WTC11 (cell line): ENCODE data around the gene KITLG. TPM values are rescaled to one million over a fixed set of nuclear protein-coding genes. Genes with fewer than 3 reads are reported as not detected.

Experiments used
- ATAC-seq: fragments of 200-7000 bp; cut with Tn5 transposase; 2 replicates; pipeline ENCODE4 v1.10.0; 2021; ENCODE audit warnings: mild to moderate bottlenecking, moderate library complexity
- CTCF ChIA-PET: fragments of 300-600 bp; sonication (Branson Sonifier 250); formaldehyde crosslinking; loops from one replicate; lab custom pipeline; 2021; ENCODE audit warnings: antibody characterized with exemption; lab: Charles Lee
- POLR2A ChIA-PET: fragments of 350-600 bp; sonication (Branson Sonifier 250); formaldehyde crosslinking; loops from one replicate; lab custom pipeline; 2021; ENCODE audit warnings: antibody characterized with exemption; lab: Charles Lee
- DNase-seq: peaks from one replicate; pipeline ENCODE4 v3.0.0; 2021; ENCODE audit warnings: low spot score
- H3K27ac Mint-ChIP-seq: 2 replicates; pipeline ENCODE4 v1.8.0; 2021; ENCODE audit warnings: mixed read lengths
- H3K27me3 Mint-ChIP-seq: 2 replicates; pipeline ENCODE4 v1.8.0; 2021; ENCODE audit warnings: low read depth, mild to moderate bottlenecking, moderate library complexity, mixed read lengths
- H3K36me3 Mint-ChIP-seq: 2 replicates; pipeline ENCODE4 v1.8.0; 2021; ENCODE audit warnings: mixed read lengths
- H3K4me1 Mint-ChIP-seq: 2 replicates; pipeline ENCODE4 v1.8.0; 2022; ENCODE audit warnings: mixed read lengths
- H3K4me3 Mint-ChIP-seq: 2 replicates; pipeline ENCODE4 v1.8.0; 2021; ENCODE audit warnings: mild to moderate bottlenecking, moderate library complexity, mixed read lengths
- H3K9me3 Mint-ChIP-seq: 2 replicates; pipeline ENCODE4 v1.8.0; 2021; ENCODE audit warnings: mixed read lengths
- ETV6 ChIP-seq: sonication (generic); formaldehyde crosslinking; IDR thresholded peaks from 2 replicates; pipeline ENCODE4 v1.8.1; 2022; ENCODE audit warnings: mild to moderate bottlenecking, missing genetic modification reagents
- HMGA2 ChIP-seq: fragments of 250-450 bp; sonication (Bioruptor Pico); IDR thresholded peaks from 2 replicates; pipeline ENCODE4 v1.4.0; 2021; ENCODE audit warnings: mild to moderate bottlenecking, moderate library complexity
- KAT7 ChIP-seq: sonication (generic); formaldehyde crosslinking; IDR thresholded peaks from 2 replicates; pipeline ENCODE4 v1.8.1; 2023; ENCODE audit warnings: missing genetic modification reagents, mild to moderate bottlenecking, borderline replicate concordance
- OVOL2 ChIP-seq: fragments of 250-450 bp; sonication (Bioruptor Pico); IDR thresholded peaks from 2 replicates; pipeline ENCODE4 v1.9.0; 2021; ENCODE audit warnings: mild to moderate bottlenecking, borderline replicate concordance
- SMAD3 ChIP-seq: sonication (generic); formaldehyde crosslinking; IDR thresholded peaks from 2 replicates; pipeline ENCODE4 v1.8.0; 2022; ENCODE audit warnings: missing genetic modification reagents, mild to moderate bottlenecking, borderline replicate concordance
- SMAD4 ChIP-seq: sonication (generic); formaldehyde crosslinking; IDR thresholded peaks from 2 replicates; pipeline ENCODE4 v1.8.0; 2022; ENCODE audit warnings: mild to moderate bottlenecking, missing genetic modification reagents
- SP1 ChIP-seq: sonication (generic); formaldehyde crosslinking; conservative IDR thresholded peaks from 2 replicates; pipeline ENCODE4 v1.8.1; 2022; ENCODE audit warnings: missing genetic modification reagents
- TP53 ChIP-seq: sonication (generic); formaldehyde crosslinking; IDR thresholded peaks from 2 replicates; pipeline ENCODE4 v1.8.1; 2023; ENCODE audit warnings: mild to moderate bottlenecking, missing genetic modification reagents
- ZNF138 ChIP-seq: sonication (generic); formaldehyde crosslinking; conservative IDR thresholded peaks from 2 replicates; pipeline ENCODE4 v1.8.1; 2022; ENCODE audit warnings: mild to moderate bottlenecking, moderate library complexity, missing genetic modification reagents
- ZNF423 ChIP-seq: fragments of 250-450 bp; sonication (Bioruptor Pico); IDR thresholded peaks from 2 replicates; pipeline ENCODE4 v2.1.2; 2022; ENCODE audit warnings: mild to moderate bottlenecking, moderate library complexity
- total RNA-seq: library from RNA; stranded (reverse); gene quantifications from 3 replicates; pipeline ENCODE4 v1.2.3, GENCODE V29; 2021
- TF ChIP-seq, protein P1 (sequence below): sonication (generic); formaldehyde crosslinking; IDR thresholded peaks from 2 replicates; pipeline ENCODE4 v1.8.1; 2023; ENCODE audit warnings: mild to moderate bottlenecking, missing genetic modification reagents, borderline replicate concordance
- TF ChIP-seq, protein P2 (sequence below): sonication (generic); formaldehyde crosslinking; IDR thresholded peaks from 2 replicates; pipeline ENCODE4 v1.8.1; 2022; ENCODE audit warnings: mild to moderate bottlenecking, moderate library complexity, missing genetic modification reagents
- TF ChIP-seq, protein P3 (sequence below): sonication (generic); formaldehyde crosslinking; IDR thresholded peaks from 2 replicates; pipeline ENCODE4 v1.8.1; 2022; ENCODE audit warnings: low read depth, missing genetic modification reagents, borderline replicate concordance
- TF ChIP-seq, protein P4 (sequence below): fragments of 250-450 bp; sonication (Bioruptor Pico); IDR thresholded peaks from 2 replicates; pipeline ENCODE4 v1.9.0; 2021; ENCODE audit warnings: mild to moderate bottlenecking
- TF ChIP-seq, protein P5 (sequence below): sonication (generic); formaldehyde crosslinking; conservative IDR thresholded peaks from 2 replicates; pipeline ENCODE4 v1.8.1; 2023; ENCODE audit warnings: mild to moderate bottlenecking, low read depth, missing genetic modification reagents, moderate library complexity
- TF ChIP-seq, protein P6 (sequence below): fragments of 250-450 bp; sonication (Bioruptor Pico); IDR thresholded peaks from 2 replicates; pipeline ENCODE4 v1.9.0; 2021; ENCODE audit warnings: moderate library complexity, mild to moderate bottlenecking, inconsistent platforms, borderline replicate concordance
- TF ChIP-seq, protein P7 (sequence below): sonication (generic); formaldehyde crosslinking; IDR thresholded peaks from 2 replicates; pipeline ENCODE4 v1.8.1; 2022; ENCODE audit warnings: missing genetic modification reagents, borderline replicate concordance

Gene KITLG
- total RNA-seq, 1 experiment from 2014 or later, result 12.5 TPM

DNA sequence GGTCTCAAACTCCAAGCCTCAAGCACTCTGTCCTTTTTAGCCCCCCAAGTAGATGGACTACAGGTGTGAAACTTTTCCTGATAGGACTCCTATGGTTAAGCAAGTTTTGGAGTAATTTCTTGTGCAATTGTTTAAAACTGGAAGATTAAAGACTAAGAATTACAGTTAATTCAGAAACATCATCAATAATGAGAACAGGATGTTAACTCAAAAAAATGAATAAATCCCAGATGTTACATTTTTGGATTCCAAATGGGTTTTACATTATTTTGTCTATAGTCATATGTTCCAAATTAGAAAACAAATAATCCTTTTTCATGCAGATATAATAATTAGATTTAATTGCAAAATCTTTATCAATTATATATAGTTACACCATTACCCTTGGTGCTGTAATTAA lies 24.4 kb upstream of the KITLG start:
- TF ChIP-seq, protein P1, sequence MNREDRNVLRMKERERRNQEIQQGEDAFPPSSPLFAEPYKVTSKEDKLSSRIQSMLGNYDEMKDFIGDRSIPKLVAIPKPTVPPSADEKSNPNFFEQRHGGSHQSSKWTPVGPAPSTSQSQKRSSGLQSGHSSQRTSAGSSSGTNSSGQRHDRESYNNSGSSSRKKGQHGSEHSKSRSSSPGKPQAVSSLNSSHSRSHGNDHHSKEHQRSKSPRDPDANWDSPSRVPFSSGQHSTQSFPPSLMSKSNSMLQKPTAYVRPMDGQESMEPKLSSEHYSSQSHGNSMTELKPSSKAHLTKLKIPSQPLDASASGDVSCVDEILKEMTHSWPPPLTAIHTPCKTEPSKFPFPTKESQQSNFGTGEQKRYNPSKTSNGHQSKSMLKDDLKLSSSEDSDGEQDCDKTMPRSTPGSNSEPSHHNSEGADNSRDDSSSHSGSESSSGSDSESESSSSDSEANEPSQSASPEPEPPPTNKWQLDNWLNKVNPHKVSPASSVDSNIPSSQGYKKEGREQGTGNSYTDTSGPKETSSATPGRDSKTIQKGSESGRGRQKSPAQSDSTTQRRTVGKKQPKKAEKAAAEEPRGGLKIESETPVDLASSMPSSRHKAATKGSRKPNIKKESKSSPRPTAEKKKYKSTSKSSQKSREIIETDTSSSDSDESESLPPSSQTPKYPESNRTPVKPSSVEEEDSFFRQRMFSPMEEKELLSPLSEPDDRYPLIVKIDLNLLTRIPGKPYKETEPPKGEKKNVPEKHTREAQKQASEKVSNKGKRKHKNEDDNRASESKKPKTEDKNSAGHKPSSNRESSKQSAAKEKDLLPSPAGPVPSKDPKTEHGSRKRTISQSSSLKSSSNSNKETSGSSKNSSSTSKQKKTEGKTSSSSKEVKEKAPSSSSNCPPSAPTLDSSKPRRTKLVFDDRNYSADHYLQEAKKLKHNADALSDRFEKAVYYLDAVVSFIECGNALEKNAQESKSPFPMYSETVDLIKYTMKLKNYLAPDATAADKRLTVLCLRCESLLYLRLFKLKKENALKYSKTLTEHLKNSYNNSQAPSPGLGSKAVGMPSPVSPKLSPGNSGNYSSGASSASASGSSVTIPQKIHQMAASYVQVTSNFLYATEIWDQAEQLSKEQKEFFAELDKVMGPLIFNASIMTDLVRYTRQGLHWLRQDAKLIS (CRISPR knock-in tag), result no peak
- TF ChIP-seq, protein P2, sequence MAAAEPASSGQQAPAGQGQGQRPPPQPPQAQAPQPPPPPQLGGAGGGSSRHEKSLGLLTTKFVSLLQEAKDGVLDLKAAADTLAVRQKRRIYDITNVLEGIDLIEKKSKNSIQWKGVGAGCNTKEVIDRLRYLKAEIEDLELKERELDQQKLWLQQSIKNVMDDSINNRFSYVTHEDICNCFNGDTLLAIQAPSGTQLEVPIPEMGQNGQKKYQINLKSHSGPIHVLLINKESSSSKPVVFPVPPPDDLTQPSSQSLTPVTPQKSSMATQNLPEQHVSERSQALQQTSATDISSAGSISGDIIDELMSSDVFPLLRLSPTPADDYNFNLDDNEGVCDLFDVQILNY, result no peak
- TF ChIP-seq SP1 (CRISPR knock-in tag) (no peak), SMAD4 (no peak), OVOL2 (CRISPR knock-in tag) (no peak), TP53 (CRISPR knock-in tag) (no peak), KAT7 (no peak), HMGA2 (CRISPR knock-in tag) (no peak), SMAD3 (CRISPR knock-in tag) (no peak)
- TF ChIP-seq, protein P3, sequence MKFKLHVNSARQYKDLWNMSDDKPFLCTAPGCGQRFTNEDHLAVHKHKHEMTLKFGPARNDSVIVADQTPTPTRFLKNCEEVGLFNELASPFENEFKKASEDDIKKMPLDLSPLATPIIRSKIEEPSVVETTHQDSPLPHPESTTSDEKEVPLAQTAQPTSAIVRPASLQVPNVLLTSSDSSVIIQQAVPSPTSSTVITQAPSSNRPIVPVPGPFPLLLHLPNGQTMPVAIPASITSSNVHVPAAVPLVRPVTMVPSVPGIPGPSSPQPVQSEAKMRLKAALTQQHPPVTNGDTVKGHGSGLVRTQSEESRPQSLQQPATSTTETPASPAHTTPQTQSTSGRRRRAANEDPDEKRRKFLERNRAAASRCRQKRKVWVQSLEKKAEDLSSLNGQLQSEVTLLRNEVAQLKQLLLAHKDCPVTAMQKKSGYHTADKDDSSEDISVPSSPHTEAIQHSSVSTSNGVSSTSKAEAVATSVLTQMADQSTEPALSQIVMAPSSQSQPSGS (CRISPR knock-in tag), result no peak
- TF ChIP-seq, protein P4, sequence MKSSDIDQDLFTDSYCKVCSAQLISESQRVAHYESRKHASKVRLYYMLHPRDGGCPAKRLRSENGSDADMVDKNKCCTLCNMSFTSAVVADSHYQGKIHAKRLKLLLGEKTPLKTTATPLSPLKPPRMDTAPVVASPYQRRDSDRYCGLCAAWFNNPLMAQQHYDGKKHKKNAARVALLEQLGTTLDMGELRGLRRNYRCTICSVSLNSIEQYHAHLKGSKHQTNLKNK (CRISPR knock-in tag), result no peak
- TF ChIP-seq, protein P5, sequence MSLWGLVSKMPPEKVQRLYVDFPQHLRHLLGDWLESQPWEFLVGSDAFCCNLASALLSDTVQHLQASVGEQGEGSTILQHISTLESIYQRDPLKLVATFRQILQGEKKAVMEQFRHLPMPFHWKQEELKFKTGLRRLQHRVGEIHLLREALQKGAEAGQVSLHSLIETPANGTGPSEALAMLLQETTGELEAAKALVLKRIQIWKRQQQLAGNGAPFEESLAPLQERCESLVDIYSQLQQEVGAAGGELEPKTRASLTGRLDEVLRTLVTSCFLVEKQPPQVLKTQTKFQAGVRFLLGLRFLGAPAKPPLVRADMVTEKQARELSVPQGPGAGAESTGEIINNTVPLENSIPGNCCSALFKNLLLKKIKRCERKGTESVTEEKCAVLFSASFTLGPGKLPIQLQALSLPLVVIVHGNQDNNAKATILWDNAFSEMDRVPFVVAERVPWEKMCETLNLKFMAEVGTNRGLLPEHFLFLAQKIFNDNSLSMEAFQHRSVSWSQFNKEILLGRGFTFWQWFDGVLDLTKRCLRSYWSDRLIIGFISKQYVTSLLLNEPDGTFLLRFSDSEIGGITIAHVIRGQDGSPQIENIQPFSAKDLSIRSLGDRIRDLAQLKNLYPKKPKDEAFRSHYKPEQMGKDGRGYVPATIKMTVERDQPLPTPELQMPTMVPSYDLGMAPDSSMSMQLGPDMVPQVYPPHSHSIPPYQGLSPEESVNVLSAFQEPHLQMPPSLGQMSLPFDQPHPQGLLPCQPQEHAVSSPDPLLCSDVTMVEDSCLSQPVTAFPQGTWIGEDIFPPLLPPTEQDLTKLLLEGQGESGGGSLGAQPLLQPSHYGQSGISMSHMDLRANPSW, result no peak
- TF ChIP-seq, protein P6, sequence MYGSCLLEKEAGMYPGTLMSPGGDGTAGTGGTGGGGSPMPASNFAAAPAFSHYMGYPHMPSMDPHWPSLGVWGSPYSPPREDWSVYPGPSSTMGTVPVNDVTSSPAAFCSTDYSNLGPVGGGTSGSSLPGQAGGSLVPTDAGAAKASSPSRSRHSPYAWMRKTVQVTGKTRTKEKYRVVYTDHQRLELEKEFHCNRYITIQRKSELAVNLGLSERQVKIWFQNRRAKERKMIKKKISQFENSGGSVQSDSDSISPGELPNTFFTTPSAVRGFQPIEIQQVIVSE (CRISPR knock-in tag), result no peak
- no peak overlapping the region for H3K4me3 Mint-ChIP-seq
- no peak overlapping the region for H3K27ac Mint-ChIP-seq
- CTCF ChIA-PET, result no interaction called here
- no peaks in the 10 kb centered on the region; the same call in 1 of the 2 replicates for H3K27me3 Mint-ChIP-seq
- no peak for DNase-seq
- H3K9me3 Mint-ChIP-seq, result peaks cover 50% of the 10 kb centered on the region
- ATAC-seq, result no peak
- H3K36me3 Mint-ChIP-seq, result peaks cover 24% of the 10 kb centered on the region
- POLR2A ChIA-PET, result no interaction called here
- no peaks in the 10 kb centered on the region for H3K4me1 Mint-ChIP-seq

DNA sequence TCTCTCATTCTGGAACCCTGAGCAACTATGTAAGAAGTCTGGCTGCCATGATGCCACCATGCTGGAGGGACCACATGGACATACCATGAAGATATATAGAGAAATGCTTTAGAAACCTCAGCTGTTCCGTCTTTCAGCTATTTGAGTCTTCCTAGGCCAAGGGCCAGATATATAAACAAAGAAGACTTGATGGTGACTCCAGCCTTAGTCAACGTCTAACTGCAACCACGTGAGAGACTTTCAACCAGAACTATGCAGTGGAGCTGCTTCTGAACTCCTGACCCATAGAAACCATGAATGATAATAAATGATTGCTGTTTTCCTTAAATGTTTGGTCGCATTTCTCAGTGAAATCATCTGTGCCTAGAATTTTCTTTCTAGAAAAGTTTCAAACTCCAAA lies 20.0 kb upstream of the KITLG start:
- POLR2A ChIA-PET, result no interaction called here
- H3K4me1 Mint-ChIP-seq, result 0 out of 2 replicates have a peak, but pooled peaks cover 3% of the 10 kb centered on the region
- CTCF ChIA-PET, result no interaction called here
- H3K36me3 Mint-ChIP-seq, result no peaks in the 10 kb centered on the region
- TF ChIP-seq ZNF138 (CRISPR knock-in tag) (no peak), ETV6 (CRISPR knock-in tag) (no peak), ZNF423 (CRISPR knock-in tag) (no peak)
- TF ChIP-seq, protein P7, sequence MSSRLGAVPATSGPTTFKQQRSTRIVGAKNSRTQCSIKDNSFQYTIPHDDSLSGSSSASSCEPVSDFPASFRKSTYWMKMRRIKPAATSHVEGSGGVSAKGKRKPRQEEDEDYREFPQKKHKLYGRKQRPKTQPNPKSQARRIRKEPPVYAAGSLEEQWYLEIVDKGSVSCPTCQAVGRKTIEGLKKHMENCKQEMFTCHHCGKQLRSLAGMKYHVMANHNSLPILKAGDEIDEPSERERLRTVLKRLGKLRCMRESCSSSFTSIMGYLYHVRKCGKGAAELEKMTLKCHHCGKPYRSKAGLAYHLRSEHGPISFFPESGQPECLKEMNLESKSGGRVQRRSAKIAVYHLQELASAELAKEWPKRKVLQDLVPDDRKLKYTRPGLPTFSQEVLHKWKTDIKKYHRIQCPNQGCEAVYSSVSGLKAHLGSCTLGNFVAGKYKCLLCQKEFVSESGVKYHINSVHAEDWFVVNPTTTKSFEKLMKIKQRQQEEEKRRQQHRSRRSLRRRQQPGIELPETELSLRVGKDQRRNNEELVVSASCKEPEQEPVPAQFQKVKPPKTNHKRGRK (CRISPR knock-in tag), result no peak
- H3K9me3 Mint-ChIP-seq, result peaks cover 19% of the 10 kb centered on the region
- H3K27ac Mint-ChIP-seq, result no peak overlapping the region
- no peak for DNase-seq
- no peaks in the 10 kb centered on the region; the same call in 1 of the 2 replicates for H3K27me3 Mint-ChIP-seq
- no peak overlapping the region for H3K4me3 Mint-ChIP-seq
- ATAC-seq, result no peak
